ENCODE measurements around the gene TMEM203. TPM values are rescaled to one million over a fixed set of nuclear protein-coding genes. Genes with fewer than 3 reads are reported as not detected.

Gene TMEM203
- total and polyA plus RNA-seq, 2 of the 13 experiments (the other 11 are each of a cell fraction or from before 2014, with no cell fraction given): 23.4 to 36.7 TPM

DNA sequence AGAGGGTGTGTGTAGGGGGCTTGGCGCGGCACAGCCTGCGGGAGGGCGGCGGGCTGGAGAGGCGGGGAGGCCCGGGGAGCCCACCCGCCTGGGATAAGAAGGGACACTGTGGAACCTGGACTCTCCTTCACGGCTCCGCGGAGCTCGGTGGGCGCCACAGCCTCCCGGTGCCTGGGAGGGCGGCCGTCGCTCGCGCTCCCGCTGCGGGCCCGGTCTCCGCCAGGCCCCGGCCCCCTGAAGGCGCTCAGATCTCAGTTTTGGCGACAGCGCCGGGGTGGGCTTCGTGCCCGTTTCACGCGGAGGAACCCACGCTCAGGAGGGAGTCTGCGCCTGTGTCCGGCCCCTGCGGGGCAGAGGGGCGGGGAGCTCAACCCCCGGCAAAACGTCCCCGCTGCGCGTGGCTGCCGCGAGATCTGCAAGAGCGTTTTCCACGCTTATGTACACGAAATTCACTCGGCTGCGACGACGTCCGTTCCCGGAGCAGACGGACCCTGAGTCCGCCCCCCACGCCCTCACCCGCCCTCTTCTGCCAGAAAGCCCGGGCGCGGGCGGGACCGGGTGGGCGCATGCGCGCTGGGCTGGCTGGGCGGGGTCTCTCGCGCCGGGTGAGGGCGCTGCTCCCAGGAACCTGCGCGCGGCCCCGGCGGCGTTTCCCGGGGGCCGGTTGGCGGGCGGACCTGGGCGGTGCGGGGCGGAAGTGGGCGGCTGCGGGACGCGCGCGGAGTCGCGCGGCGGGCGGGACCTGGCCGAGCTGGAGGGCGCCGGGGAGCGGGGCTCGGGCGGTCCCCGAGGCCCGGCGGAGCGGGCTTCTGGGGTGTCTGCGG lies 49.4 kb upstream of the TMEM203 start, which contains the start of gene NELFB (continued):
- no peak for TF ChIP-seq ZFP41 (CRISPR knock-in tag; IDR thresholded peaks at IDR 0.05; ENCODE audit: borderline replicate concordance)
- TF ChIP-seq REST (IDR thresholded peaks at IDR 0.05; ENCODE audit: borderline replicate concordance in 1 of 2, low read depth in 1 of 2, low read length in 2 of 2): no peak
- TF ChIP-seq TOPORS (CRISPR knock-in tag; IDR thresholded peaks at IDR 0.05): peak; percentile 40; the same call in 1 of the 2 replicates
- no peak for TF ChIP-seq ZC3H4 (CRISPR knock-in tag; IDR thresholded peaks at IDR 0.05; ENCODE audit: borderline replicate concordance)
- TF ChIP-seq ZNF746 (CRISPR knock-in tag; IDR thresholded peaks at IDR 0.05): peak; percentile 79
- peak; percentile 45; the same call in 1 of the 2 replicates for TF ChIP-seq RAD21 (CRISPR knock-in tag; IDR thresholded peaks at IDR 0.05)
- no peak for TF ChIP-seq GLI4 (CRISPR knock-in tag; IDR thresholded peaks at IDR 0.05; ENCODE audit: borderline replicate concordance)
- TF ChIP-seq ZNF224 (CRISPR knock-in tag; IDR thresholded peaks at IDR 0.05): 0 out of 2 replicates have a peak, but pooled peaks have one; percentile 75
- TF ChIP-seq ZNF256 (CRISPR knock-in tag; conservative IDR thresholded peaks at IDR 0.05): no peak; the same call in 1 of the 2 replicates
- TF ChIP-seq ZNF317 (CRISPR knock-in tag; IDR thresholded peaks at IDR 0.05): no peak
- 0 out of 2 replicates have a peak, but pooled peaks have one; percentile 69 for TF ChIP-seq YEATS4 (CRISPR knock-in tag; IDR thresholded peaks at IDR 0.05; ENCODE audit: borderline replicate concordance)
- TF ChIP-seq NPAS2 (CRISPR knock-in tag; IDR thresholded peaks at IDR 0.05; ENCODE audit: borderline replicate concordance): no peak
- TF ChIP-seq TARDBP (CRISPR knock-in tag; IDR thresholded peaks at IDR 0.05): no peak
- TF ChIP-seq, protein P1, sequence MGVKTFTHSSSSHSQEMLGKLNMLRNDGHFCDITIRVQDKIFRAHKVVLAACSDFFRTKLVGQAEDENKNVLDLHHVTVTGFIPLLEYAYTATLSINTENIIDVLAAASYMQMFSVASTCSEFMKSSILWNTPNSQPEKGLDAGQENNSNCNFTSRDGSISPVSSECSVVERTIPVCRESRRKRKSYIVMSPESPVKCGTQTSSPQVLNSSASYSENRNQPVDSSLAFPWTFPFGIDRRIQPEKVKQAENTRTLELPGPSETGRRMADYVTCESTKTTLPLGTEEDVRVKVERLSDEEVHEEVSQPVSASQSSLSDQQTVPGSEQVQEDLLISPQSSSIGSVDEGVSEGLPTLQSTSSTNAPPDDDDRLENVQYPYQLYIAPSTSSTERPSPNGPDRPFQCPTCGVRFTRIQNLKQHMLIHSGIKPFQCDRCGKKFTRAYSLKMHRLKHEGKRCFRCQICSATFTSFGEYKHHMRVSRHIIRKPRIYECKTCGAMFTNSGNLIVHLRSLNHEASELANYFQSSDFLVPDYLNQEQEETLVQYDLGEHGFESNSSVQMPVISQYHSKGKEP (CRISPR knock-in tag; IDR thresholded peaks at IDR 0.05): no peak
- TF ChIP-seq AHDC1 (CRISPR knock-in tag; IDR thresholded peaks at IDR 0.05; ENCODE audit: borderline replicate concordance): no peak
- no peak for TF ChIP-seq ZZZ3 (CRISPR knock-in tag; IDR thresholded peaks at IDR 0.05; ENCODE audit: borderline replicate concordance)
- peak; percentile 94 for TF ChIP-seq HNRNPH1 (optimal IDR thresholded peaks at IDR 0.05; ENCODE audit: low read depth, low read length)
- TF ChIP-seq ZNF160 (CRISPR knock-in tag; IDR thresholded peaks at IDR 0.05): peak; percentile 39; the same call in 1 of the 2 replicates
